H1 (cell line): ENCODE results near the gene DSTYK.

Experiments used
- BRCA1 ChIP-seq: IDR thresholded peaks from 2 replicates; pipeline ENCODE4 v1.6.1; 2012; ENCODE audit warnings: low read depth, low read length, improper control_type of control experiment
- CREB1 ChIP-seq: IDR thresholded peaks from 2 replicates; pipeline ENCODE4 v1.6.1; 2012; ENCODE audit warnings: inconsistent platforms
- GTF2F1 ChIP-seq: IDR thresholded peaks from 2 replicates; pipeline ENCODE4 v1.6.1; 2012; ENCODE audit warnings: low read depth, low read length, improper control_type of control experiment, borderline replicate concordance
- KDM1A ChIP-seq: fragments of 200-600, 300-600 bp; sonication (generic); IDR thresholded peaks from 2 replicates; pipeline ENCODE4 v1.7.1; 2016; ENCODE audit warnings: mild to moderate bottlenecking, low read length, borderline replicate concordance
- POLR2A ChIP-seq, 2 experiments: IDR thresholded peaks; 1 replicate in 1 of 2; 2 replicates in 1 of 2; pipeline ENCODE4 v1.6.1; 2011; ENCODE audit warnings: low read depth in 2 of 2, low read length in 2 of 2, mild to moderate bottlenecking in 2 of 2; ENCODE audit errors: control extremely low read depth in 1 of 2
- POLR2AphosphoS5 ChIP-seq: IDR thresholded peaks from 2 replicates; pipeline ENCODE4 v1.6.1; 2011; ENCODE audit warnings: low read depth, low read length
- RFX5 ChIP-seq: IDR thresholded peaks from 2 replicates; pipeline ENCODE4 v1.6.1; 2011; ENCODE audit warnings: low read depth, low read length, improper control_type of control experiment, borderline replicate concordance
- SP1 ChIP-seq: IDR thresholded peaks from 2 replicates; pipeline ENCODE4 v1.6.1; 2011; ENCODE audit warnings: low read depth, low read length
- TAF1 ChIP-seq: IDR thresholded peaks from 2 replicates; pipeline ENCODE4 v1.6.1; 2011; ENCODE audit warnings: mild to moderate bottlenecking, low read depth, low read length
- TF ChIP-seq, protein P1 (sequence below), 3 experiments: IDR thresholded peaks; 1 replicate in 2 of 3; 2 replicates in 1 of 3; pipeline versions ENCODE4 v1.5.1 to v1.6.1; 2011; ENCODE audit warnings: low read length in 3 of 3, mild to moderate bottlenecking in 3 of 3, inconsistent platforms in 2 of 3, low read depth in 1 of 3, moderate library complexity in 1 of 3; ENCODE audit not compliant: insufficient read depth in 1 of 3; ENCODE audit errors: control extremely low read depth in 1 of 3

GRCh38 chr1:205190845-205191577, 20.5 kb downstream of the DSTYK start:
- TF ChIP-seq, protein P1, sequence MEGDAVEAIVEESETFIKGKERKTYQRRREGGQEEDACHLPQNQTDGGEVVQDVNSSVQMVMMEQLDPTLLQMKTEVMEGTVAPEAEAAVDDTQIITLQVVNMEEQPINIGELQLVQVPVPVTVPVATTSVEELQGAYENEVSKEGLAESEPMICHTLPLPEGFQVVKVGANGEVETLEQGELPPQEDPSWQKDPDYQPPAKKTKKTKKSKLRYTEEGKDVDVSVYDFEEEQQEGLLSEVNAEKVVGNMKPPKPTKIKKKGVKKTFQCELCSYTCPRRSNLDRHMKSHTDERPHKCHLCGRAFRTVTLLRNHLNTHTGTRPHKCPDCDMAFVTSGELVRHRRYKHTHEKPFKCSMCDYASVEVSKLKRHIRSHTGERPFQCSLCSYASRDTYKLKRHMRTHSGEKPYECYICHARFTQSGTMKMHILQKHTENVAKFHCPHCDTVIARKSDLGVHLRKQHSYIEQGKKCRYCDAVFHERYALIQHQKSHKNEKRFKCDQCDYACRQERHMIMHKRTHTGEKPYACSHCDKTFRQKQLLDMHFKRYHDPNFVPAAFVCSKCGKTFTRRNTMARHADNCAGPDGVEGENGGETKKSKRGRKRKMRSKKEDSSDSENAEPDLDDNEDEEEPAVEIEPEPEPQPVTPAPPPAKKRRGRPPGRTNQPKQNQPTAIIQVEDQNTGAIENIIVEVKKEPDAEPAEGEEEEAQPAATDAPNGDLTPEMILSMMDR (IDR thresholded peaks at IDR 0.05; ENCODE audit: control extremely low read depth in 1 of 3, insufficient read depth in 1 of 3, low read depth in 1 of 3, low read length in 3 of 3) = no peak
- no peak for TF ChIP-seq CREB1
- no peak for TF ChIP-seq SP1
- TF ChIP-seq POLR2A (IDR thresholded peaks at IDR 0.05; ENCODE audit: control extremely low read depth in 1 of 2, low read depth in 2 of 2, low read length in 2 of 2) = no peak
- TF ChIP-seq POLR2AphosphoS5 = no peak
- TF ChIP-seq RFX5 = no peak
- TF ChIP-seq GTF2F1 = no peak
- TF ChIP-seq BRCA1 = no peak
- TF ChIP-seq TAF1 = no peak
- no peak for TF ChIP-seq KDM1A
